ENCODE measurements around the gene KCNMB2. TPM values are rescaled to one million over a fixed set of nuclear protein-coding genes. Genes with fewer than 3 reads are reported as not detected.

KCNMB2 gene
- total RNA-seq, 1 experiment from 2014 or later: 0.06 TPM

- DNase-seq (ENCODE audit: low read depth): no peak
Observed at GRCh38 chr3:178568911-178569310, 32.7 kb downstream of the KCNMB2 start.

GRCh38 chr3:178569826-178570225, 33.6 kb downstream of the KCNMB2 start:
- no peak for DNase-seq (ENCODE audit: low read depth)

- no peak for DNase-seq (ENCODE audit: low read depth)
Observed at GRCh38 chr3:178583963-178584575, 47.8 kb downstream of the KCNMB2 start.

- no peak for DNase-seq (ENCODE audit: low read depth)
Observed at GRCh38 chr3:178584722-178585380, 48.6 kb downstream of the KCNMB2 start.

- DNase-seq (ENCODE audit: low read depth): no peak
Observed at GRCh38 chr3:178585454-178585853, 49.2 kb downstream of the KCNMB2 start.

GRCh38 chr3:178586076-178586475, 49.8 kb downstream of the KCNMB2 start:
- DNase-seq (ENCODE audit: low read depth): no peak

- no peak for DNase-seq (ENCODE audit: low read depth)
Observed at GRCh38 chr3:178588628-178589027, 52.4 kb downstream of the KCNMB2 start.

- no peak for DNase-seq (ENCODE audit: low read depth)
Observed at GRCh38 chr3:178593786-178594185, 57.5 kb downstream of the KCNMB2 start.

GRCh38 chr3:178597371-178597770, 61.1 kb downstream of the KCNMB2 start:
- DNase-seq (ENCODE audit: low read depth): no peak

GRCh38 chr3:178602856-178603255, 66.6 kb downstream of the KCNMB2 start:
- DNase-seq (ENCODE audit: low read depth): no peak

- DNase-seq (ENCODE audit: low read depth): no peak
Observed at GRCh38 chr3:178603735-178604134, 67.5 kb downstream of the KCNMB2 start.

GRCh38 chr3:178618197-178618596, 82.0 kb downstream of the KCNMB2 start:
- peak; percentile 35 for DNase-seq (ENCODE audit: low read depth)

- DNase-seq (ENCODE audit: low read depth): no peak
Observed at GRCh38 chr3:178618896-178619295, 82.7 kb downstream of the KCNMB2 start.

GRCh38 chr3:178623666-178624255, 87.5 kb downstream of the KCNMB2 start:
- peak; percentile 33 for DNase-seq (ENCODE audit: low read depth)

GRCh38 chr3:178624276-178624675, 88.0 kb downstream of the KCNMB2 start:
- no peak for DNase-seq (ENCODE audit: low read depth)

GRCh38 chr3:178625053-178625600, 88.9 kb downstream of the KCNMB2 start:
- DNase-seq (ENCODE audit: low read depth): no peak

GRCh38 chr3:178628037-178628436, 91.8 kb downstream of the KCNMB2 start:
- no peak for DNase-seq (ENCODE audit: low read depth)

GRCh38 chr3:178629430-178630178, 93.4 kb downstream of the KCNMB2 start:
- DNase-seq (ENCODE audit: low read depth): no peak

GRCh38 chr3:178631950-178632349, 95.7 kb downstream of the KCNMB2 start:
- no peak for DNase-seq (ENCODE audit: low read depth)

- DNase-seq (ENCODE audit: low read depth): no peak
Observed at GRCh38 chr3:178634975-178635374, 98.7 kb downstream of the KCNMB2 start.

- no peak for DNase-seq (ENCODE audit: low read depth)
Observed at GRCh38 chr3:178637802-178638201, 101.6 kb downstream of the KCNMB2 start.

GRCh38 chr3:178645503-178645902, 109.3 kb downstream of the KCNMB2 start:
- no peak for DNase-seq (ENCODE audit: low read depth)
